ENCODE measurements around the gene GALNT16.

GALNT16 gene

GRCh38 chr14:69344171-69344570 is 84.2 kb downstream of the GALNT16 start:
- no peak for DNase-seq

- DNase-seq: no peak
Observed at GRCh38 chr14:69345402-69345801, 85.4 kb downstream of the GALNT16 start.

DNA sequence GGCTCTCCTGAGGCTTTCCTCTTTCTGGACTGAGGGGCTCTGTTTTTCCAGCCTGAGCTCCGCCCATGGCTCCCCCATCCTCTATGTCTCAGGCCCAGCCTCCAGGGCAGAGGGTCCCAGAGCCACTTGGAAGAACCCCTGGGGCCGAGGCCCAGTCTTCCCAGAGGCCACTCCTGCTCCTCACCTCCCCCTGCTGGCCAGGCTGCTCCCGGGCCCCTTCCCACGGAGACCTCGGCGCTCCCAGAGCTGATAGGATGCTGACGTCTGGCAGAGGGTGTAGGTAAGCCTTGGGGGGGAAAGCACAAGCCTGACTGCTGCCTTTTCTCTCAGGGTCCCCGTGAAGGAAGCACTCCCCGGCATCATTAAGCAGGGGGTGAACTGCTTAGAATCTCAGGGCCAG is 86.8 kb downstream of the GALNT16 start:
- peak; percentile 23 to 30 for DNase-seq

- no peak for DNase-seq
Observed at GRCh38 chr14:69349091-69349777, 89.3 kb downstream of the GALNT16 start.

GRCh38 chr14:69350892-69351291 is 90.9 kb downstream of the GALNT16 start:
- no peak for DNase-seq

DNA sequence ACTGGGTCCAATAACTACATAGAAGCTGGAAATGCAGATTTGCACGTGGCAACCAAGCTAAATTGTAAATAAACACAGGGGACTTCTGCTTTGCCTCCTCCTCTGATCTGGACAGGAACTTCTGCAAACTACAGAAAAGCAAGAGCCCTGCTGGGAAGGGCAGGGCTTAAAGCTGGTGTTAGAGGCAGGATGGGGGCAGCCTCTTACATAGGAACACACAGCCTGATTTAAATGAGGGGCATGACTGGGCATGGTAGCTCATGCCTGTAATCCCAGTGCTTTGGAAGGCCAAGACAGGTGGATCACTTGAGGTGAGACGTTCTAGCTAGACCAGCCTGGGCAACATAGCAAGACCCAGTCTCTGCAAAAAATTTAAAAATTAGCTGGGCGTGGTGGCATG is 91.4 kb downstream of the GALNT16 start:
- DNase-seq: no peak

DNA sequence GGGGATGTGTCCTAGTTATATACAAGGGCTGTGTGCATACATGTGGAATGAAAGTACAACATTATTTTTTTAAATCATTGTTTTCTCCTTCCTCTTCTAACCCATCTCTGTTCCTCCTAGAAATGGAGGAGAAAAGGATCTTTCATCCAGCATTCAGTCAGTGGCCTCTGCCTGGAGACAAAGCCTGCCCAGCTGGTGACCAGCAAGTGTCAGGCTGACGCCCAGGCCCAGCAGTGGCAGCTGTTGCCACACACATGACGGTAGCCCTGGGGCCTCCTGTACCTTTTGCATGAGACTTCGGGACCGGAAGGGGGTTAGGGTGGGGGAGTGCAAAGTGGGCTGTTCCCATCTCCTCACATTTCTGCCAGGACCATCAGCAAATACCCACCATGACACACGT is 92.0 kb downstream of the GALNT16 start:
- no peak for DNase-seq

DNA sequence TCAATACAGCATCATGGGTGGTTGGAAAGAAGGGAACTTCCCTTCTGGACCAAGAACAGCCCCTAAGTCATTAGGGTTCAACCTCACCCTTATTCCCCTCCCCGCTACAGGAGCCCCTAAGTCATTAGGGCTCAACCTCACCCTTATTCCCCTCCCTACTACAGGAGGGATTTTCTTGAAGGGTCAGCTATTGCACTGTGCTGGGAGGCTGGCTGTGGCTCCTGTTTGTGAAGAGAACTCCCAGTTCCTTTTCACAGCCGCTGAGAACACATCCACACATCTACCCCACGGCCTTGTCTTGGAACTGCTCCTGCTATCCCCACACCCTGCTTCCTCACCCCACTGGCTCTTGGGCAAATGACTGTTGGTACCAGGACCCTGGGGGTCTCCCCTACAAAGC is 93.2 kb downstream of the GALNT16 start:
- no peak for DNase-seq

DNA sequence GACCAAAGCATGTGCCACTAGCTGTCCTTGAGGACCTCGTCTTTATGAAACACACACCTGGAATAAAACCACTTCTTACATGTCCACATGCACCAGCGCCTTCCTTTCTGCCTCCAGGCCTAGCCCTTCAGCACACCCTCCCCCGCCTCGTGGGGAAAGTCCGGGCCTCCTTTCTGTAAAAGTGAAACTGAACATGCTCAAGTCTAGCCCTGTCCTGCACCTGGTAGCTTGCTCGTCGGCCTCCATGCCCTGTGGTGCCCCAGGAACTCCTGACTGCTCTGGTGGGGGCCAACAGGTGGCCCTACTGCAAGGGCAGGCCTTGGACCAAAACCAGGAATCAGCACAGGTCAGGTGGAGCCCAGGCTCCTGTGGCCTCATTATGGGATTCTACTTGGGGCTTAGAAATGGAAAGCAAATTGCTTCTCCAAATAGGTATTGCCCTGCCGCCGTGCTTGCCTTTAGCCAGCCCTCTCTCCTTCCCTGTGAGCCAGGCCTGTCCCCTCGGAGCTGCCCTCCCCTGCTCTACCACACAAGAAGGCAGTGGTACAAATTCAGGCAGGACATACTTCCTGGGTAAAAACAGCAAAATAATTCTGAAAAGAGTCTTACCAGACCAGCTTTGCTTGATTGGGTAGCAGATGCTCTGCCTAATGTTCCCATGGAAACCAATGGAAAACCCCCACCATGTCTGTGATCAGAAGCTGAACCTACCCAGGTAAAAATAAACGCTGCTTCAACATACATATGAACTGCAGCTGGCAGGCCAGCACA is 94.6 kb downstream of the GALNT16 start:
- peak; percentile 73 to 79 for DNase-seq

- no peak for DNase-seq
Observed at GRCh38 chr14:69355154-69355597, 95.2 kb downstream of the GALNT16 start.

GRCh38 chr14:69355607-69356281 is 95.8 kb downstream of the GALNT16 start:
- DNase-seq: no peak

- DNase-seq: no peak
Observed at GRCh38 chr14:69356903-69357543, 97.1 kb downstream of the GALNT16 start.

DNA sequence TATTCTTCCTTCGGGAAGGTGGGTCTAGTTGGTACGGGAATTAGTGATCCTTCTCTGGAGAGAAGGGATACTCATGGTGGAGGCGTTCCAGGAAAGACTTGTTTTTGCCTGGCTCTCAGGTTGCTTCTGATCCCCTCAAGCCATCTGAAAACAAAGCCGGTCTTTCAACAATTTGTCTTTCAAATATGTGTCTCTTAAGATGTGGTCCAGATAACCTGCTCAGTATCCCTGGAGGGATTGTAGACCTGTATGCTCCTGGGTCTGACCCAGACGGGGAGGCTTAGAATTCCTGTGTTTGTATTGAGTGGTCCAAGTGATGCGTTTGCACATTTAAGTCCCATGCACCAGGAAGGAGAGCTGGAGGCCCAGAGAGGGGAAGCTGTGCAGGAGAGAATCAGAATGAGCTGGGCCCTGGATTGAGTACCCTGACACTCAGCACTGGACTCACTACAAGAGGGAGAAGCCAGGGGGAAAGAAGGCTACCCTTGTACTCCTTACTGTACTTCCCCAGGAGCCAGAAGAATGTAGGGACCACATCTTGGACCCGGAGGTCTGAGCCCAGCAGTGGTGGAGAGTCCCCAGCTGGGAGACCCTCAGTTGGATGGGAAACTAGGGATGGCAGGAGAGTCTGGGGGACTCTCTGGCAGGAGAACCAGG is 97.7 kb downstream of the GALNT16 start:
- DNase-seq: no peak

GRCh38 chr14:69358233-69358963 is 98.4 kb downstream of the GALNT16 start:
- DNase-seq: peak; percentile 54 to 69

DNA sequence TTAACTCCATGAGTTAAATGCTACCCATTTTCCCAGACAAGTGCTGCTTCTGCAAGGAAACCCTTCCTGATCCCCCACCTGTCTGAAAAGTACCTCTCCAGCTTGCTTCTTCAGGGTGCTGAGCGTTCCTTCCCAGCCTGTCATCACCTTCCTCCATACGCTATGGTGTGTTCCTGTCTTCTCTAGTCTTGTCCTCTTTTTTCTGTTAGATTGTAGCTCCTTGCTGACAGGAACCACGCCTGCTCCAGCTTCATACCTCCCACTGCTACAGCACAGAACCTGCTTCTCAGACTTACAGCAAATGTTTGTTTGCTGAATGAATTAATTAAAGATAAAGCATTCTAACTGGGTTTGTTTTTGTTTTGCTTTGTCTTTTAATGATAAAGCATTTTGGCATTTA is 99.0 kb downstream of the GALNT16 start:
- no peak for DNase-seq

- DNase-seq: peak in 1 of 2 experiments; percentile 25
Observed at GRCh38 chr14:69360438-69361108, 100.6 kb downstream of the GALNT16 start.

GRCh38 chr14:69363055-69363454 is 103.1 kb downstream of the GALNT16 start:
- no peak for DNase-seq

DNA sequence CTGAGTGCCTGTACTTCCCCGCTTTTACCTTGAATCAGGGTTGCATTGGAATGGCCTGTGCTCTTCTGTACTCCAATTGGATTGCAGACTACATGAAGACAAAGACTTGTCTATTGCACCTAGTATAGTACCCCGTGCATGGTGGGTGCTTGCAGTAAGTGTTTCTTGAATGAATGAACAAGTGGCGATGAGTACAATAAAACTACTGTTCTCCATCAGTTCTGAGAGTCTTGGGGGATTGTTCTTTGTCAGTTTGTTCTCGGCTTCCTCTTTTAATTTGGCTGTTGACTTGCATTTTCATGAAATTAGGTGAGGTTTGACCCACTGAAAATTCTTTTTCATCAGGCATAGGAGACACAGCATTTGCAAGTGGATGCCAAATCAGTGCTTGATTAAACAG is 104.0 kb downstream of the GALNT16 start:
- DNase-seq: no peak

DNA sequence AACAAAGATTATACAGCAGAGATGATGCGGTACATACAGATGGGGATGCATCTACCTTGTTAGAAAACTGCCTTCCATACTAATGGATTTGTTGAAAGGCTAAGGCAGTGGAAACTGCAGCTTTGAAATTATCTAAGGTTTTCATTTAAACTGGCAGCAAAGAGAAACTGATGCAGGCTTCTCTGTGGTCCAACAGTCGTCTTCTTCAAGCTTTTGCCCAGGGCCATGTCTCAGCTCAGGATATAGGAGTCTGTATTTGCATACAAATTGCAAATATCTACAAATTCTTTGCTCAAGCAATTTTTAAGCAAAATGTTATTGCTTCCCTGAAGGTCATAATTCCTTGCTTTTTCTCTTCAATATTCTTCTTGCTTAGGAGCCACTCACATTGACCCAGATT is 104.4 kb downstream of the GALNT16 start:
- no peak for DNase-seq

GRCh38 chr14:69366069-69366468 is 106.1 kb downstream of the GALNT16 start:
- DNase-seq: no peak

GRCh38 chr14:69366761-69367160 is 106.8 kb downstream of the GALNT16 start:
- no peak for DNase-seq

Measured in activated CD4-positive, alpha-beta T cell treated with anti-CD3 and anti-CD28 coated beads, Interleukin-2, amount 50 U/mL, for 48 hours (primary cell).